Measurements from ENCODE around the gene VPS51. TPM values are rescaled to one million over a fixed set of nuclear protein-coding genes. Genes with fewer than 3 reads are reported as not detected.

Gene VPS51
- total and polyA plus RNA-seq, 11 donors = 78.4 to 165 (median 101) TPM

DNA sequence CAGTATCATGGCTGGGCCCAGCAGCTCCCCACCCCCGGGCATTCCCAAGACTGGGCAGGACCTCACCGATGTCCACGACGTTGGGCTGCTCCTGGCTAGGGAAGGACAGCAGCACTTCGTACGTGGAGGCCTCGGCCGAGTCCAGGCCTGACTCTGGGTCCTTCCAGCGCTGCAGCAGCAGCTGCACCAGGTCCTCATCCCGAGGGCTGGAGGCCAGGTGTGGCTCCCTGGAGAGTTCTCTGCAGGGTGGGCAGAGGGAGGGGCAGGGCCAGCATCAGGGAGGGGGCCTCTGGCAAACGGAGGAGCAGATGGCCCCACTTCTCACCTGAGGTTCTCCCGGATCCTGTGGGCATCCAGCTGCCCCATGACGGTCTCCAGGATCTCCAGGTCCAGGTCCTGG is 38.0 kb upstream of the VPS51 start:
- no peaks in the 10 kb centered on the region for H3K9me3 ChIP-seq
- DNase-seq = no peak
- H3K4me3 ChIP-seq = no peak overlapping the region
- TF ChIP-seq, protein P1, sequence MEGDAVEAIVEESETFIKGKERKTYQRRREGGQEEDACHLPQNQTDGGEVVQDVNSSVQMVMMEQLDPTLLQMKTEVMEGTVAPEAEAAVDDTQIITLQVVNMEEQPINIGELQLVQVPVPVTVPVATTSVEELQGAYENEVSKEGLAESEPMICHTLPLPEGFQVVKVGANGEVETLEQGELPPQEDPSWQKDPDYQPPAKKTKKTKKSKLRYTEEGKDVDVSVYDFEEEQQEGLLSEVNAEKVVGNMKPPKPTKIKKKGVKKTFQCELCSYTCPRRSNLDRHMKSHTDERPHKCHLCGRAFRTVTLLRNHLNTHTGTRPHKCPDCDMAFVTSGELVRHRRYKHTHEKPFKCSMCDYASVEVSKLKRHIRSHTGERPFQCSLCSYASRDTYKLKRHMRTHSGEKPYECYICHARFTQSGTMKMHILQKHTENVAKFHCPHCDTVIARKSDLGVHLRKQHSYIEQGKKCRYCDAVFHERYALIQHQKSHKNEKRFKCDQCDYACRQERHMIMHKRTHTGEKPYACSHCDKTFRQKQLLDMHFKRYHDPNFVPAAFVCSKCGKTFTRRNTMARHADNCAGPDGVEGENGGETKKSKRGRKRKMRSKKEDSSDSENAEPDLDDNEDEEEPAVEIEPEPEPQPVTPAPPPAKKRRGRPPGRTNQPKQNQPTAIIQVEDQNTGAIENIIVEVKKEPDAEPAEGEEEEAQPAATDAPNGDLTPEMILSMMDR (IDR thresholded peaks at IDR 0.05) = no peak
- no peak for TF ChIP-seq POLR2A (IDR thresholded peaks at IDR 0.05)
- H3K36me3 ChIP-seq = no peaks in the 10 kb centered on the region
- no peaks in the 10 kb centered on the region for H3K27me3 ChIP-seq
- H3K4me1 ChIP-seq = no peaks in the 10 kb centered on the region
- intact Hi-C loops (cut with DNase I) = no loop called here
- 70 to 92% (median 77%) methylated on average over 5 to 13 of the region's 13 CpGs for WGBS, 4 donors
- H3K27ac ChIP-seq = no peak overlapping the region
- no peak for ATAC-seq

GRCh38 chr11:65058419-65059054 is 37.5 kb upstream of the VPS51 start, which contains the start of gene NAALADL1:
Gene NAALADL1, minus strand, starts transcription at chr11:65058553. Its CDS starts 32 bp downstream, at chr11:65058521.
- Histone ChIP-seq H3K27ac (no peak within 1 kb of the TSS), H3K4me3 (no peak within 1 kb of the TSS), H3K27me3 (no peaks in the 10 kb centered on the region), H3K9me3 (no peaks in the 10 kb centered on the region), H3K36me3 (no peaks in the 10 kb centered on the region), H3K4me1 (no peaks in the 10 kb centered on the region)
- WGBS, 4 donors = 83 to 90% (median 85%) methylated on average over 6 to 8 of the region's 8 CpGs
- no peak for DNase-seq
- intact Hi-C loops (cut with DNase I) = no loop called here
- no peak for TF ChIP-seq POLR2A (IDR thresholded peaks at IDR 0.05)
- TF ChIP-seq, protein P1 (IDR thresholded peaks at IDR 0.05) = no peak
- ATAC-seq = no peak

DNA sequence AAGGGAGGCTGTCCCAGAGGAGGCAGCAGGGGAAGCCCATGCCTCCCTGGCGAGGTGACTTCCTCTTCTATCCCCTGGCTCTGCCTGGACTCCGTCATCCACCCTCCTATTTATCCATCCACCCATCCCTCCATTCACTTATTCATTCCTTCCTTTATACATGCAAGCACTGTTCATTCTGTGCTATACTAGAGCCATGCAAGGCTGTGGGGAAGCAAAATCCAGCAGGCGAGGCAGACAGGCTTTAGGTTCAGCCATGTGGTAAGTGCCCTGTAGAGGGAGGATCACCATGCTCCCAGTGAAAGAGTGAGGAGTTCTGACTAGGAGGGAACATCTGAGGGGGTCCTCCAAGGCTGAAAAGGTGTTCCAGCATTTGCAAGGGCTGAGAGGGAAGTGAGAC is 36.5 kb upstream of the VPS51 start:
- no peak overlapping the region for H3K4me3 ChIP-seq
- DNase-seq (no peak), ATAC-seq (no peak)
- 49 to 73% (median 61%) methylated on average over 3 of the region's 3 CpGs for WGBS, 4 donors
- intact Hi-C loops (cut with DNase I) = no loop called here
- H3K27ac ChIP-seq = no peak overlapping the region
- no peaks in the 10 kb centered on the region for H3K27me3 ChIP-seq
- TF ChIP-seq, protein P1 (IDR thresholded peaks at IDR 0.05) = no peak
- no peak for TF ChIP-seq POLR2A (IDR thresholded peaks at IDR 0.05)
- no peaks in the 10 kb centered on the region for H3K36me3 ChIP-seq
- no peaks in the 10 kb centered on the region for H3K9me3 ChIP-seq
- no peaks in the 10 kb centered on the region for H3K4me1 ChIP-seq

GRCh38 chr11:65059959-65060824 is 35.8 kb upstream of the VPS51 start:
- H3K27ac ChIP-seq = no peak overlapping the region
- no peaks in the 10 kb centered on the region for H3K9me3 ChIP-seq
- no peak overlapping the region for H3K4me3 ChIP-seq
- no peaks in the 10 kb centered on the region for H3K36me3 ChIP-seq
- TF ChIP-seq POLR2A (IDR thresholded peaks at IDR 0.05) = no peak
- TF ChIP-seq, protein P1 (IDR thresholded peaks at IDR 0.05) = no peak
- H3K4me1 ChIP-seq = no peaks in the 10 kb centered on the region
- intact Hi-C loops (cut with DNase I) = no loop called here
- DNase-seq (no peak), ATAC-seq (peak in 1 of 4 donors; percentile 13)
- 44 to 57% (median 46%) methylated on average over 10 of the region's 10 CpGs for WGBS, 4 donors
- no peaks in the 10 kb centered on the region for H3K27me3 ChIP-seq
